Fibroblast of mammary gland (primary cell): Measurements from ENCODE around the gene PFKP.
A peak's percentile ranks its signal among the peaks of the same experiment; 100 is the strongest.

Source experiments
- DNase-seq: peaks from one replicate; pipeline ENCODE4 v3.0.0-alpha.2; 2010; ENCODE audit warnings: low read depth
- H3K4me3 ChIP-seq: 2 replicates; pipeline ENCODE4 v1.5.1; 2011; ENCODE audit warnings: low read depth, mild to moderate bottlenecking, low read length, moderate library complexity; ENCODE audit not compliant: control insufficient read depth
- CTCF ChIP-seq: conservative IDR thresholded peaks from 2 replicates; pipeline ENCODE4 v1.5.1; 2011; ENCODE audit warnings: low read depth, low read length, inconsistent platforms; ENCODE audit not compliant: control insufficient read depth, insufficient read depth

PFKP gene

GRCh38 chr10:3046210-3046779 lies 21.1 kb upstream of the PFKP start:
- H3K4me3 ChIP-seq, result no peak overlapping the region
- DNase-seq, result no peak
- TF ChIP-seq CTCF, result no peak

GRCh38 chr10:3046981-3047547 lies 20.3 kb upstream of the PFKP start:
- no peak for DNase-seq
- TF ChIP-seq CTCF, result no peak
- no peak overlapping the region for H3K4me3 ChIP-seq

- DNase-seq, result no peak
- no peak overlapping the region for H3K4me3 ChIP-seq
- no peak for TF ChIP-seq CTCF
Measured at GRCh38 chr10:3047596-3047995, 19.8 kb upstream of the PFKP start.

GRCh38 chr10:3048119-3049019 lies 19.0 kb upstream of the PFKP start:
- H3K4me3 ChIP-seq, result no peak overlapping the region
- TF ChIP-seq CTCF, result no peak
- peak; percentile 79 for DNase-seq

GRCh38 chr10:3051692-3052091 lies 15.7 kb upstream of the PFKP start:
- TF ChIP-seq CTCF, result no peak
- H3K4me3 ChIP-seq, result no peak overlapping the region
- DNase-seq, result no peak

GRCh38 chr10:3053155-3053554 lies 14.2 kb upstream of the PFKP start:
- no peak for DNase-seq
- no peak overlapping the region for H3K4me3 ChIP-seq
- no peak for TF ChIP-seq CTCF
